Activated CD8-positive, alpha-beta T cell treated with anti-CD3 and anti-CD28 coated beads, Interleukin-2, amount 10 ng/mL, durations not matched to agents 7 days and 5 days (primary cell): Measurements from ENCODE around the gene TNFAIP3. TPM values are rescaled to one million over a fixed set of nuclear protein-coding genes. Genes with fewer than 3 reads are reported as not detected.

Source experiments
- ATAC-seq: fragments of 150-1000 bp; cut with Tn5 transposase; one replicate; pipeline ENCODE4 v1.10.0; 2021; ENCODE audit warnings: moderate library complexity
- CTCF ChIA-PET: fragments of 350-600 bp; sonication (Branson Sonifier 250); formaldehyde crosslinking; loops from one replicate; lab custom pipeline; 2021; ENCODE audit warnings: antibody characterized with exemption; lab: Charles Lee
- POLR2A ChIA-PET: fragments of 350-600 bp; sonication (Branson Sonifier 250); formaldehyde crosslinking; loops from one replicate; lab custom pipeline; 2021; ENCODE audit warnings: antibody characterized with exemption; lab: Charles Lee
- DNase-seq: peaks from one replicate; pipeline ENCODE4 v3.0.0-alpha.2; 2020
- H3K27ac Mint-ChIP-seq: one replicate; pipeline ENCODE4 v1.8.0; 2021; ENCODE audit warnings: mild to moderate bottlenecking, mixed read lengths
- H3K27me3 Mint-ChIP-seq: one replicate; pipeline ENCODE4 v1.8.0; 2021; ENCODE audit warnings: low read depth, mixed read lengths
- H3K36me3 Mint-ChIP-seq: one replicate; pipeline ENCODE4 v1.8.0; 2021; ENCODE audit warnings: low read depth, mixed read lengths
- H3K4me1 Mint-ChIP-seq: one replicate; pipeline ENCODE4 v1.8.0; 2021; ENCODE audit warnings: low read depth, mixed read lengths
- H3K4me3 Mint-ChIP-seq: one replicate; pipeline ENCODE4 v1.8.0; 2021; ENCODE audit warnings: mild to moderate bottlenecking, mixed read lengths
- H3K9me3 Mint-ChIP-seq: one replicate; pipeline ENCODE4 v1.8.0; 2022; ENCODE audit warnings: mixed read lengths; ENCODE audit not compliant: insufficient read depth
- total RNA-seq, 2 experiments: library from RNA; stranded (reverse); gene quantifications; one replicate each; pipeline ENCODE4 v1.2.3, GENCODE V29; 2021

The TNFAIP3 gene
- total RNA-seq, 2 experiments from 2014 or later: 29.6 to 34.5 TPM

- ChIA-PET CTCF (interaction anchor here (1.6 kb wide), 1 partner anchor 17 kb away, joined by 3 read pairs; no protein-coding TSS in a partner anchor), POLR2A (interaction anchor here (0.9 kb wide), 1 partner anchor 33 kb away, joined by 3 read pairs; no protein-coding TSS in a partner anchor)
Observed at GRCh38 chr6:137903933-137904821, 37.1 kb downstream of the TNFAIP3 start.

DNA sequence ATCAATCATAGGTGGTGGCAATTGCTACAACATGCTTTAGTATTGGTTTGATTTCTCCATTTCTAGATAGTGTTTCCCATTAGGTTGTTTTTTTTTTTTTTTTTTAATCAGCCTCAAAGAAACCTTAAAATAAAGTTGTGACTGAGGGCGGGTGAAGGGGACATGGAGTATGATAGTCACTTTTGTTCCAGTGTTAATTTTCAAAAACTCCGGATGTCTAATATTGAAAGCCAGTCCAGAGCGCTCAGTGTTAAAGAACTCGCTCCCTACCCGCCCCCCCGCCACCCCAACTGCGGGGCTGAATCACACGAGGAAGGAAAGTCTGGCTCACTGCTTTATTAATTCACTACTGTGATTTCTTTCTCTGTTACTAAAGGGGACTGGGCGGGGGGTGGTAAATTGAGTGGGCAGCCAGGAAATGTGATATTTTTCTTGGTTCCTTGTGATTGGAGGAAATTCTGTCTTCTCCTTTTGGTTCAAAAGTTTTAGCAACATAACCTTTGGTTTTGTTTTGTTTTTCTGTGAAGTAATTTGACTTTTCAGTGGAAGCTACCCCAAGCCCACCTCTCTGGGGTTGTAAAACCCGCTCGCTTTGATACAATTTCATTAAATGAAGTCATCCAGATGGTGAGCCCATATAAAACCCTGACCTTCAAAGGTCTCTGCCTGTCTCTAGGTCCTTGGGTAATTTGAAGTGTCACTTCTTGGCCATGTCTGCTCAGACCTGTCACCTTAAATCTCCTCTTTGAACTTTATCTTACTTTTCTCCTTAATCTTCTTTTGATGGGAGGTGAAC, 38.0 kb downstream of the TNFAIP3 start:
- ChIA-PET CTCF (interaction anchor here (1.8 to 2.1 kb wide), 2 partner anchors 35 to 40 kb away, joined by 8 read pairs; no protein-coding TSS in a partner anchor), POLR2A (no interaction called here)
- Mint-ChIP-seq H3K36me3 (no peaks in the 10 kb centered on the region), H3K27ac (peak overlapping the region; percentile 87), H3K4me1 (peaks cover 53% of the 10 kb centered on the region), H3K27me3 (no peaks in the 10 kb centered on the region), H3K9me3 (no peaks in the 10 kb centered on the region), H3K4me3 (peak overlapping the region; percentile 71)
- ATAC-seq (peak; percentile 74), DNase-seq (peak; percentile 69)

More at GRCh38 chr6:137903933-137904821, 37.1 kb downstream of the TNFAIP3 start:
- H3K9me3 Mint-ChIP-seq: no peaks in the 10 kb centered on the region
- peak; percentile 73 for ATAC-seq
- peak overlapping the region; percentile 71 for H3K4me3 Mint-ChIP-seq
- H3K27me3 Mint-ChIP-seq: no peaks in the 10 kb centered on the region
- peak overlapping the region; percentile 87 for H3K27ac Mint-ChIP-seq
- peaks cover 44% of the 10 kb centered on the region for H3K4me1 Mint-ChIP-seq
- peak; percentile 47 for DNase-seq
- no peaks in the 10 kb centered on the region for H3K36me3 Mint-ChIP-seq

DNA sequence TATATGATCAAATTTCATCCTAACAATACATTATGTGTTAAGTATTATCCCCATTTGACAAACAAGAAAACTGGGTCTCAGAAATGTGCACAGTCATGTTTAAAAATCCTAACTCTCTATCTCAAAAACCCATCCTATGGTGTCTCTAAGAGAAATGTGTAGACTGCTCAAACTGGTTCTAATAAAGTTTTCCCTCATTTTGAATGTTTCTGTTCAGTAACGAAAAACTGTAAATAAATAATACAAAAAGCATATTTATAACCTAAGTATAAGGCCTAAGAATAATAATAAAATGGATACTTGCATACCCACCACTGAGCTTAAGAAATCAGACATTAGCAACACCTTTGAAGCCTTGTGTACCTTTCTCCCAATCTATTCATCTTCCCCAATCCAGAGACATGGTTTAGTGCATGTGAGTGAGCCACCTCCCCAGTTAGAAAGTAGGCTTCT, 39.0 kb downstream of the TNFAIP3 start:
- POLR2A ChIA-PET: interaction anchor here (1.0 kb wide), 1 partner anchor 38 kb away, joined by 3 read pairs; no protein-coding TSS in a partner anchor
- Mint-ChIP-seq H3K27me3 (no peaks in the 10 kb centered on the region), H3K9me3 (no peaks in the 10 kb centered on the region), H3K27ac (peak overlapping the region; percentile 66), H3K4me3 (no peak overlapping the region), H3K4me1 (peaks cover 58% of the 10 kb centered on the region), H3K36me3 (no peaks in the 10 kb centered on the region)
- DNase-seq (no peak), ATAC-seq (no peak)
- CTCF ChIA-PET: interaction anchor here (0.7 to 2.1 kb wide), 4 partner anchors 21 to 39 kb away, joined by 5 to 8 read pairs (median 6); no protein-coding TSS in a partner anchor

GRCh38 chr6:137907170-137907569, 40.1 kb downstream of the TNFAIP3 start:
- no peak for ATAC-seq
- H3K4me3 Mint-ChIP-seq: peak overlapping the region; percentile 23
- no peaks in the 10 kb centered on the region for H3K36me3 Mint-ChIP-seq
- CTCF ChIA-PET: interaction anchor here (1.5 to 2.1 kb wide), 2 partner anchors 35 to 38 kb away, joined by 5 to 8 read pairs; no protein-coding TSS in a partner anchor
- no peak for DNase-seq
- no peak overlapping the region for H3K27ac Mint-ChIP-seq
- POLR2A ChIA-PET: no interaction called here
- no peaks in the 10 kb centered on the region for H3K9me3 Mint-ChIP-seq
- peaks cover 64% of the 10 kb centered on the region for H3K4me1 Mint-ChIP-seq
- H3K27me3 Mint-ChIP-seq: no peaks in the 10 kb centered on the region

DNA sequence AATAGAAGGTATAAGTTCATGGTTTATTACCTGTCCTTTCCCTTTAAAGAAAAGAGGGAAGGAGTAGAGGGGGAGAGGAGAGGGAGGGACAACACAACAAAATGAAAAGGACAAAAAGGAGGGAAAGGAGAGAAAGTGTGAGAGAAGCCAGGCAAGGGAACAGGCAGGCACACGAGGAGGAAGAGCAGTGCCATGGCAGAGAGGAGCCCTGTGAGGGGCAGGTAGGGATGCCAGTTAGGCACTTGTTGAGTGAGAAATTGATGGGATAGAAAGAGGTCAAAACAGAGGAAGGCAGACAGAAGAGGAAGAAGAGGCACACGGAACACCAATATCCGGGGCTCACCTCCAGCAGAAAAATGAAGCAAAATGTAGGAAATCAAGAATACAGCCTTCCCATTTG, 42.5 kb downstream of the TNFAIP3 start:
- no peak overlapping the region for H3K27ac Mint-ChIP-seq
- CTCF ChIA-PET: interaction anchor here (0.8 to 2.0 kb wide), 6 partner anchors 14 to 205 kb away, joined by 3 to 7 read pairs (median 5); no protein-coding TSS in a partner anchor
- H3K4me3 Mint-ChIP-seq: no peak overlapping the region
- DNase-seq (no peak), ATAC-seq (no peak)
- peaks cover 5% of the 10 kb centered on the region for H3K36me3 Mint-ChIP-seq
- POLR2A ChIA-PET: no interaction called here
- H3K27me3 Mint-ChIP-seq: no peaks in the 10 kb centered on the region
- H3K4me1 Mint-ChIP-seq: peaks cover 53% of the 10 kb centered on the region
- H3K9me3 Mint-ChIP-seq: peaks cover 7% of the 10 kb centered on the region

DNA sequence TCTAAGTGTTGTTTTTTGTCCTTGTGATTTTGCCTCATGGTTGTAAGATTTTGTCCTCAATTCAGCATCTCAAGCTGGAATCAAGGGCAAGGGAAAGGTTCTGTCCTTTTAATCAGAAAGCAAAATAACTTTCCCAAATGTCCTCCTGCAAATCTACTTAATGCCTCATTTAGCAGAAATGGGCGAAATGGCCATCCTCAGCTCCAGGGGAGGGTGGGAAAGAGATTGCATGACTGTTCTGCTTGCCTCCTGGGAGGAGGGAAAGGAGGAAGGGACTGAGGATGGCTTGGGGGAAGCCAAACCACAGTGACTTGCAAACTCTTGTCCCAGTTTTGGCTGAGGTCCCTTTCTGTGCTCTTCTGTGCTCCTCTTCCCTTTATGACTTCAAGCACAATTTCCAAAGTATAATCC, 43.4 kb downstream of the TNFAIP3 start:
- Mint-ChIP-seq H3K9me3 (peaks cover 7% of the 10 kb centered on the region), H3K27ac (no peak overlapping the region), H3K4me1 (peaks cover 45% of the 10 kb centered on the region), H3K36me3 (peaks cover 5% of the 10 kb centered on the region), H3K4me3 (no peak overlapping the region), H3K27me3 (no peaks in the 10 kb centered on the region)
- ChIA-PET POLR2A (interaction anchor here (0.5 to 0.8 kb wide), 2 partner anchors 11 to 29 kb away, joined by 3 to 4 read pairs; no protein-coding TSS in a partner anchor), CTCF (interaction anchor here (0.6 to 2.6 kb wide), 8 partner anchors 14 to 181 kb away, joined by 3 to 13 read pairs (median 6); partner anchors contain the start of gene TNFAIP3)
- ATAC-seq (no peak), DNase-seq (no peak)

DNA sequence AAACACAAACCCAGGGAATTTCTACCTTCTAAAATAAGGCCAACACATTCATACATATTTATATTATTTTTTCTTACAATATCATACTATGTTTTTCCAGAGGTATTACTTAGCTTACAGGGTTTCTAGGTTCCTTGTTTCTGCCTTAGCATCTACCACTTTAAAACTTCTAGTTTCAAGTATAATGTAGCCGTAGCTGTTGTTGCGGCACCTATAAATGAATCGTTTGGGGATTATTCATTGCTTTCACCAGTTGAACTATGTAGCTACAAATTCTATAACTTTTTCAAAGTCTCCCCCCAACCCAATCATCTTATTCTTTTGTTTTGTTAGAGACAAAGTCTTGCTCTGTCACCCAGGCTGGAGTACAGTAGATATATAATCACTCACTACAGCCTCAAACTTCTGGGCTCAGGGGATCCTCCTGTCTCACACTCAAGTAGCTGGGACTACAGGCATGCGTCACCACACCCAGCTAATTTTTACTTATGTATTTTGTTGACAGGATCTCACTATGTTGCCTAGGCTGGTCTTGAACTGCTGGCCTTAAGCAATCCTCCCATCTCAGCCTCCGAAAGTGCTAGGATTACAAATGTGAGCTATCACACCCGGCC, 43.9 kb downstream of the TNFAIP3 start:
- Mint-ChIP-seq H3K27me3 (no peaks in the 10 kb centered on the region), H3K9me3 (peaks cover 7% of the 10 kb centered on the region), H3K4me3 (no peak overlapping the region), H3K27ac (no peak overlapping the region), H3K36me3 (peaks cover 5% of the 10 kb centered on the region), H3K4me1 (peaks cover 43% of the 10 kb centered on the region)
- no peak for DNase-seq
- CTCF ChIA-PET: interaction anchor here (0.6 to 2.6 kb wide), 10 partner anchors 9 to 206 kb away, joined by 3 to 13 read pairs (median 4); partner anchors contain the start of gene TNFAIP3
- ATAC-seq: no peak
- POLR2A ChIA-PET: interaction anchor here (0.5 to 0.9 kb wide), 3 partner anchors 9 to 30 kb away, joined by 3 to 4 read pairs (median 3); no protein-coding TSS in a partner anchor

- H3K36me3 Mint-ChIP-seq: peaks cover 5% of the 10 kb centered on the region
- no peak overlapping the region for H3K4me3 Mint-ChIP-seq
- no peaks in the 10 kb centered on the region for H3K27me3 Mint-ChIP-seq
- ChIA-PET CTCF (interaction anchor here (0.8 to 2.6 kb wide), 6 partner anchors 8 to 207 kb away, joined by 3 to 13 read pairs (median 5); no protein-coding TSS in a partner anchor), POLR2A (interaction anchor here (0.9 kb wide), 1 partner anchor 8 kb away, joined by 3 read pairs; no protein-coding TSS in a partner anchor)
- H3K27ac Mint-ChIP-seq: no peak overlapping the region
- ATAC-seq (no peak), DNase-seq (no peak)
- H3K9me3 Mint-ChIP-seq: peaks cover 7% of the 10 kb centered on the region
- peaks cover 36% of the 10 kb centered on the region for H3K4me1 Mint-ChIP-seq
Observed at GRCh38 chr6:137911675-137912191, 44.7 kb downstream of the TNFAIP3 start.

DNA sequence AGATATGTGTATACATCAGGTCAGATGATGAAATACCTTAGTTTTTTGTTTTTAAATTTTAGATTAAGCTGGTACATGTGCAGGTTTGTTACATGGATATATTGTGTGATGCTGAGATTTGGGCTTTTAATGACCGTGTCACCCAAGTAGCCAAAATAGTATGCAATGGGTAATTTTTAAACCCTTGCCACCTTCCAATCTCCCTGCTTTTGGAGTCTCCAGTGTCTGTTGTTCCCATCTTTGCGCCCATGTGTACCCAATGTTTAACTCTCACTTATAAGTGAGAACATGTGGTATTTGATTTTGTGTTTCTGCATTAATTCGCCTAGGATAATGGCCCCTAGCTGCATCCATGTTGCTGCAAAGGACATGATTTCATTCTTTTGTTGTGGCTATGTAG, 45.8 kb downstream of the TNFAIP3 start:
- no peak overlapping the region for H3K27ac Mint-ChIP-seq
- ChIA-PET POLR2A (no interaction called here), CTCF (interaction anchor here (0.9 kb wide), 1 partner anchor 13 kb away, joined by 3 read pairs; no protein-coding TSS in a partner anchor)
- no peaks in the 10 kb centered on the region for H3K27me3 Mint-ChIP-seq
- H3K4me1 Mint-ChIP-seq: peaks cover 30% of the 10 kb centered on the region
- peaks cover 7% of the 10 kb centered on the region for H3K9me3 Mint-ChIP-seq
- no peak for DNase-seq
- peaks cover 5% of the 10 kb centered on the region for H3K36me3 Mint-ChIP-seq
- H3K4me3 Mint-ChIP-seq: no peak overlapping the region
- ATAC-seq: no peak

DNA sequence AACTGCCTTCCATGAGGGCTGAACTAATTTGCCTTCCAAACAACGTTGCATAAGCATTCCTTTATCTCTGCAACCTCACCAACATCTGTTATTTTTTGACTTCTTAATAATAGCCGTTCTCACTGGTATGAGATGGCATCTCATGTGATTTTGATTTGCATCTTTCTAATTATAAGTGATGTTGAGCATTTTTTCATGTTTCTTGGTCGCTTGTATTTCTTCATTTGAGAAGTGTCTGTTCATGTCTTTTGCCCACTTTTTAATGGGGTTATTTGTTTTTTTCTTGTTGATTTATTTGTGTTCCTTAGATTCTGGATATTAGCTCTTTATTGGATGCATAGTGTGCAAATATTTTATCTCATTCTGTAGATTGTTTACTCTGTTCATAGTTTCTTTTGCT, 46.4 kb downstream of the TNFAIP3 start:
- Mint-ChIP-seq H3K36me3 (peaks cover 5% of the 10 kb centered on the region), H3K4me3 (no peak overlapping the region), H3K9me3 (peaks cover 7% of the 10 kb centered on the region), H3K27me3 (no peaks in the 10 kb centered on the region), H3K27ac (no peak overlapping the region), H3K4me1 (peaks cover 27% of the 10 kb centered on the region)
- CTCF ChIA-PET: interaction anchor here (0.9 to 1.5 kb wide), 2 partner anchors 12 to 26 kb away, joined by 3 to 8 read pairs; no protein-coding TSS in a partner anchor
- POLR2A ChIA-PET: no interaction called here
- DNase-seq (no peak), ATAC-seq (no peak)
